Measurements from ENCODE around the gene ETDB. TPM values are rescaled to one million over a fixed set of nuclear protein-coding genes. Genes with fewer than 3 reads are reported as not detected.
"Not testable (repeated sequence)": the region's sequence is repeated elsewhere in the genome, so short reads cannot be mapped to it uniquely, and the experiment has no call there.

ETDB gene
- total RNA-seq (not detected), polyA plus RNA-seq (not detected)

DNA sequence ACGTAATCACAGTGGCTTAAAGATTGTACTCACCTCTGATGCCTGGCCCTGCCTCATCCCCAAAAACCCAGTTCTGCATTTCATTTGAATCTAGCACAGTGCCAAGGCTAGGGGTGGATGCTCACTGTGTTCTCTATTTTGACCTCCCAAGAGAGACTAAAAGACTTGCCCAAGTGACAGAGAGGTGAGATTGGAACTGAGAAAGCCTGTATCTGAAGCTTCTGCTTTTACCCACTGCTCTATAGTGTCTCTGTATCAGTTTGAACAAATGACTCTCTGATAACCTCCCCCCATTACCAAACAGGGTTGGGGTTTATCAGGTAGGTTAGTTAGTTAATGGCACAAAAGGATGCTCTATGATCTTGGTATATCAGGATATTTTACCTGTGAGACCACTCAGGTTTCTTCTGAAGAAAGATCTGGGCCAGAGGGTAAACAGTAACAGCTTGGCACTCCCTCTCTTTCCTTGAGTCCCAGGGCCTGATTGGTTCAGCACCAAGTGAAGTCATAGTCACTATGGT lies at the start of gene ETDB:
ETDB (minus strand) TSS at position 471 of the 521 bp plus-strand sequence. CDS start 1,265 bp downstream, outside the sequence.
- not testable (repeated sequence) for H3K27ac ChIP-seq (ENCODE audit: low read depth); H3K4me1 ChIP-seq (ENCODE audit: insufficient read depth); H3K4me3 ChIP-seq (ENCODE audit: low read depth, low read length); H3K36me3 ChIP-seq (ENCODE audit: insufficient read depth); DNase-seq (ENCODE audit: extremely low spot score)
- no CpG with 5 or more reads among the region's 1 CpG for WGBS

DNA sequence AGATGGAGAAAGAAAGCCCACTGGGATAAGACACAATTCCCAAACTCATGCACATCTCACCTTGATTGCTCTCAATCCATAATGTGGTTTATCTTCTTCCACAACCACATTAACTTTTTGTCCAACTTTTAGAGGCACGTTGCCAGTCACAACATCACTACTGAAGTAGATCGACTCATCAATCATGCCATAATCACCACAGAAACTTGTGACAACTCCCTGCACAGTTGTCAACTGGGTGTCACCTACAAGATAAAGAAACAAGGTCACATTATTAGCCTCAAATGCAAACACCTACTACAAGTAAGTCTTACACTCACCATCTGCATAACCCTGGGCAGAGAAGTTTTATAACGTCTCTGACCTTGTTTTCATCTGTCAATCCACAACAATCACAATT lies 49.2 kb upstream of the ETDB start:
- DNase-seq (ENCODE audit: extremely low spot score); H3K4me3 ChIP-seq (ENCODE audit: low read depth, low read length); H3K36me3 ChIP-seq (ENCODE audit: insufficient read depth); H3K4me1 ChIP-seq (ENCODE audit: insufficient read depth); H3K27ac ChIP-seq (ENCODE audit: low read depth): not testable (repeated sequence)
- WGBS, result 85% methylated on average over 3 of the region's 3 CpGs

DNA sequence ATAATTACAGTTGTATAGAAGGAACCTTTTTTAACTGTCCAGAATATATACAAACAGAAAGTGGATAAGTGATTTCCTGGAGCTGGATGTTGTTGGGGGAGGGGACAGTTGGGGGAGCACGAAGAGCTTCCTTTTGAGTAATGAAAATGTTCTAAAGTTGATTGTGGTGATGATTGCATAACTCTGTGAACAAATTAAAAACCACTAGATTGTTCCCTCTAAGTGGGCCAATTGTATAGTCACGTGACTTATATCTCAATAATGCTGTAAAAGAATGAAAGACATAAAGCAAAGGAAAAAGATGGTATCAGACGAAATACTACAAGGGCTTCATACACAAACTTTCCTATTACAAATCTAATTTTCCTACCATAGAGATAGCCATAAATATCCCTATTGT lies 48.2 kb upstream of the ETDB start:
- H3K4me1 ChIP-seq (ENCODE audit: insufficient read depth), result no peaks in the 10 kb centered on the region
- H3K36me3 ChIP-seq (ENCODE audit: insufficient read depth), result no peaks in the 10 kb centered on the region
- 67% methylated on average over 3 of the region's 3 CpGs for WGBS
- no peak for DNase-seq (ENCODE audit: extremely low spot score)
- no peak overlapping the region for H3K4me3 ChIP-seq (ENCODE audit: low read depth, low read length)
- no peak overlapping the region for H3K27ac ChIP-seq (ENCODE audit: low read depth)

DNA sequence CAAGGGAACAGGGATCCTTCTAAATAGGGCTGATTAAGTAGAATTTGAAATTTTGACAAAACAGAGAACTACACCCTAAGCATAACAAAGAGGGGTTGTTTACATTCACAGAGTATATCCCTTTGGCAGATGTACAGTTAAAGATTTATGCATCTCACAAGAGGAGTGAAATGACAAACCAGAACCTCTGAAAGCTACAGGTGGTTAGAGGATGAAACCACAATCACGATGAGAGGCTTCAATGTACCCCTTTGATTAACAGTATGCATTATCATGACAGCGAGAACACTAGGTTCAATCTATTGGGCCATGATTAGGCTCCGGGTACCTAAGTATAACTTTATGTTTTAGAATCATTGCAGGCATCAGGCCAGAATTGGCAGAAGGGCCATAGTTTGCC lies 34.4 kb upstream of the ETDB start:
- not testable (repeated sequence) for H3K4me1 ChIP-seq (ENCODE audit: insufficient read depth); H3K27ac ChIP-seq (ENCODE audit: low read depth); DNase-seq (ENCODE audit: extremely low spot score); H3K36me3 ChIP-seq (ENCODE audit: insufficient read depth); H3K4me3 ChIP-seq (ENCODE audit: low read depth, low read length)
- no CpG with 5 or more reads among the region's 3 CpGs for WGBS

DNA sequence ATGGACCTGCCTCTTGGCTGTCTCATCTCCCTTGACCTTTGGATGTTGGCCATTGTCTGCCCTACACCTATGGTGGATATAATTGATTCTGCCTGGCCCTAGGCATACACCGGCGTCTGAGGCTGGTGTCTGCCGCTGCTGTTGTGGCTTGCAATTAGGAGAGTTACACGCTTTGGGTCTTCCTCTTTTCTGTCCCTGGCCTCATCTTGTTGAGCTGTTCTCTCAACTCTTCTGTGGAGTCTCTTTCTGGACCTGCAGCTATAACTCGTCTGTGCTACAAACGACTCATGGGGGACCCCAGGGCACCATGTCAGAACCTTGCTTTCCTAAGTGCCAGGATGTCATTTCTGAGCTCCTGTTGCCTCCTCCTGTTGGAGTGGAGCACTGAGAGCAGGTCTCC lies 5.8 kb upstream of the ETDB start:
- not testable (repeated sequence) for H3K4me1 ChIP-seq (ENCODE audit: insufficient read depth); DNase-seq (ENCODE audit: extremely low spot score); H3K4me3 ChIP-seq (ENCODE audit: low read depth, low read length); H3K27ac ChIP-seq (ENCODE audit: low read depth); H3K36me3 ChIP-seq (ENCODE audit: insufficient read depth)
- no CpG with 5 or more reads among the region's 6 CpGs for WGBS

DNA sequence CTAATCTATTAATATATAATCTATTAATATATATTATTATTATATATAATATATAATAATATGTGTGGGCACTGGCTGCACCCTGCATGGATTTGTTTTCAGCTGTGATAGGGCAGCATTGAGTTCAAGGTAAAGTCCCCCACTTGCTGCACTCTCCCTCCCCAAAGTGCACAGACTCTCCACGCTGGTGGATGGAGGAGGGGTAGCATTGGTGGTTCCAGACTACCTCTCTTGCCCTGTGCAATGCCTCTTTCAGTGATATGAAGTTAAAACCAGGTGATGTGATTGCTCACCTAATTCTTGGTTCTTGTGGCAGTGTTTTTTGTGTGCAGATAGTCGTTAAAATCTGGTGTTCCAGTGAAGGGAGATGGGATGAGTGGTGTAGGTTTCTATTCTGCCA lies 4.3 kb downstream of the ETDB start:
- WGBS, result no CpG with 5 or more reads among the region's 2 CpGs
- not testable (repeated sequence) for H3K36me3 ChIP-seq (ENCODE audit: insufficient read depth); H3K4me3 ChIP-seq (ENCODE audit: low read depth, low read length); H3K27ac ChIP-seq (ENCODE audit: low read depth); H3K4me1 ChIP-seq (ENCODE audit: insufficient read depth); DNase-seq (ENCODE audit: extremely low spot score)

DNA sequence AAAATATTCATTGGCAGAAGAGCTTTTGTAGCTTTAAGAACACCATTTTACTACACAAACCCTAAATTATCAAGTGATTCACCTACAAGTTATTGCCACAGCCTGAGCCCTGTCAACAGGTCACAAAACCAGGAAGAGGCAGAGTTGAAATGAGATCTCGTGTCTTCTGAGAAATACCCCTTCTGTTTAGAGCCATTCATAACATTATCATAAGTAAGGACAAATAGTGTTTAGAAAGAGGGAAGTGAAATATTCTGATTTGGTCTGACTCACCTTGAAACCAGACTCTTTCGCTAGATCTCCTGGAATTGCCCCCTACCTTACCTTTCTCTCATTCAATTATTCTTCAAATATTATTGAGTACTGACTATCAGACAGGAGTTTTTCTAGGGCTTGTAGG lies 5.9 kb downstream of the ETDB start:
- H3K36me3 ChIP-seq (ENCODE audit: insufficient read depth), result no peaks in the 10 kb centered on the region
- 57% methylated on average over 2 of the region's 2 CpGs for WGBS
- no peaks in the 10 kb centered on the region for H3K4me1 ChIP-seq (ENCODE audit: insufficient read depth)
- no peak for DNase-seq (ENCODE audit: extremely low spot score)
- no peak overlapping the region for H3K4me3 ChIP-seq (ENCODE audit: low read depth, low read length)
- no peak overlapping the region for H3K27ac ChIP-seq (ENCODE audit: low read depth)

DNA sequence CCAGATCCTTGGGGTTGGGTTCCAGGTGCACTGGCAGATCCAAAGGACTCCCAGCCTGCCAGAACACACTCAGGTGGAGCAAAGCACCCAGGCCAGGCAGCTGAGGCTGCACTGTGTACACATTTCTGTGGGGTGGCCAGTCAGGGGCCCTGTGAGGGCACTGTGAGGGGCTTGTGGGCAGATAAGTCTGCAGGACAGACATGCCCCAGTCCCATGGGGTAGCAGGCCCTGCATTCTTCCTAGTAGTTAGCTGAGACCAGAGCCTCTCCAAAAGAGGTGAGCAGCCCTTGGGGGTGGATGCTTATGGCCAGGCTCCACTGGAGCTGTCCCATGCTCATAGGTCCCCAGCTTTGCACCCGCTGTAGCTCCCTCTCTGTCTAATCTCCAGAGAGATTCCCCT lies 7.6 kb downstream of the ETDB start:
- Histone ChIP-seq H3K4me3 (ENCODE audit: low read depth, low read length) (no peak overlapping the region), H3K27ac (ENCODE audit: low read depth) (no peak overlapping the region), H3K4me1 (ENCODE audit: insufficient read depth) (no peaks in the 10 kb centered on the region), H3K36me3 (ENCODE audit: insufficient read depth) (no peaks in the 10 kb centered on the region)
- no peak for DNase-seq (ENCODE audit: extremely low spot score)
- 87% methylated on average over 1 of the region's 1 CpG for WGBS

DNA sequence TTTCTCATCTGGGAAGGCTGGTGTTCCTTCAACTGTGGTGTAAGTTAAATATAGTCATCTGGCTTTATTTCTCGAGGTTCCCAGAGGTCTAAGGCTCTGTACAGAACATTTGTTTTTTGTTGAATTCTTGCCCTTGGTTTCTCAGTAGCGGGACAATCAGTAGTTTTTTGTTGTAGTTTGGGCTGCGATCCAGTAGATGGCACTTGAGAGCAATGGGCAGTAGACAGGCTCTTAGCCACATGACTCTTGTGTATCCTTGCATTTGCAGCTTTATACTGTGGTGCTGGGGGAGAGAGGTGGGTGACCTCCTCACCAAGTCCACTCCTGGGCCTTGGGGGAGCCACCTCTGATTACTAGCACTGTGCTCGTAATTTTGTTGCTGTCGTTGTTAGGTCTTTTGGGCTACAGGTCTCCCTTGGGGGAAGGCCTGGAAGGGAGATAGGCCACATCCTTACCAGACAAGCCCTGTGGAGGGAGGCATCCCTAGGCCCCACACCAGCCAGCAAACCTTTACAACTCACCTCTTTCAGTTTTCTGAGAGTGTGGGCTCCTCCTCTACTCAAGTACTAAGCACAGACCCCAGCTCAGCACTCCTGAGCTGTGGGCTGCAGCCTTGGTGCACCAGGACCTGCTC lies 8.1 kb downstream of the ETDB start:
- Histone ChIP-seq H3K27ac (ENCODE audit: low read depth) (no peak overlapping the region), H3K4me3 (ENCODE audit: low read depth, low read length) (no peak overlapping the region), H3K4me1 (ENCODE audit: insufficient read depth) (no peaks in the 10 kb centered on the region), H3K36me3 (ENCODE audit: insufficient read depth) (no peaks in the 10 kb centered on the region)
- DNase-seq (ENCODE audit: extremely low spot score), result no peak
- WGBS, result 24% methylated on average over 5 of the region's 5 CpGs

DNA sequence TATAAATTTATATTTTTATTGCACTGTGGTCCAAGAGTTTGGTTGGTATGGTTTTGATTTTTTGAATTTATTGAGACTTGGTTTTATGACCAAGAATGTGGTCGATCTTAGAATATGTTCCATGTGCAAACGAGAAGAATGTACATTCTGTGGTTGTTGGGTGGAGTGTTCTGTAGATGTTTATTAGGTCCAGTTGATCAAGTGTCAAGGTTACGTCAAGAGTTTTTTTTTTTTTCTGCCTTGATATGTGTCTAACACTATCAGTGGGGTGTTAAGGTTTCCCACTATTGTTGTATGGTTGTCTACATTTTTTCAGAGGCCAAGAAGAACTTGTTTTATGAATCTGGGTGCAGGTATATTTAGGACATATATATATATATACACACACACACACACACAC lies 10.8 kb downstream of the ETDB start:
- WGBS, result 80% methylated on average over 3 of the region's 3 CpGs

DNA sequence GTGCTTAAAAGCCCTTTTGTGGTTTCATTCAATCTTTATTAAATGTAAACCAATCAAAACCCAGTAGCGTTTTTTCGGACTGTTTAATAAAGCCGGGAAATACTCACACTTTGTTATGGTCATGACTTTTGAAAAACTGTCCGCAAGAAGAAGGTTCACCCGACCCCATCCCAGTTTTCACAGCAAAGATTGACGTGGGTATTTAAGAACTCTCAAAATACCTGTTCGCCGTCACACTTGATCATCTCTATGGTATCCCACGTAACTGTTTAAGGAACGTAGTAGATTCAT lies 20.9 kb downstream of the ETDB start:
- 51% methylated on average over 10 of the region's 10 CpGs for WGBS
- DNase-seq (ENCODE audit: extremely low spot score), result no peak
- no peak overlapping the region for H3K4me3 ChIP-seq (ENCODE audit: low read depth, low read length)
- H3K36me3 ChIP-seq (ENCODE audit: insufficient read depth), result no peaks in the 10 kb centered on the region
- no peak overlapping the region for H3K27ac ChIP-seq (ENCODE audit: low read depth)
- H3K4me1 ChIP-seq (ENCODE audit: insufficient read depth), result no peaks in the 10 kb centered on the region

More for the DNA sequence above, 10.8 kb downstream of the ETDB start:
- Histone ChIP-seq H3K4me1 (ENCODE audit: insufficient read depth) (no peaks in the 10 kb centered on the region), H3K36me3 (ENCODE audit: insufficient read depth) (no peaks in the 10 kb centered on the region), H3K4me3 (ENCODE audit: low read depth, low read length) (no peak overlapping the region), H3K27ac (ENCODE audit: low read depth) (no peak overlapping the region)
- no peak for DNase-seq (ENCODE audit: extremely low spot score)

DNA sequence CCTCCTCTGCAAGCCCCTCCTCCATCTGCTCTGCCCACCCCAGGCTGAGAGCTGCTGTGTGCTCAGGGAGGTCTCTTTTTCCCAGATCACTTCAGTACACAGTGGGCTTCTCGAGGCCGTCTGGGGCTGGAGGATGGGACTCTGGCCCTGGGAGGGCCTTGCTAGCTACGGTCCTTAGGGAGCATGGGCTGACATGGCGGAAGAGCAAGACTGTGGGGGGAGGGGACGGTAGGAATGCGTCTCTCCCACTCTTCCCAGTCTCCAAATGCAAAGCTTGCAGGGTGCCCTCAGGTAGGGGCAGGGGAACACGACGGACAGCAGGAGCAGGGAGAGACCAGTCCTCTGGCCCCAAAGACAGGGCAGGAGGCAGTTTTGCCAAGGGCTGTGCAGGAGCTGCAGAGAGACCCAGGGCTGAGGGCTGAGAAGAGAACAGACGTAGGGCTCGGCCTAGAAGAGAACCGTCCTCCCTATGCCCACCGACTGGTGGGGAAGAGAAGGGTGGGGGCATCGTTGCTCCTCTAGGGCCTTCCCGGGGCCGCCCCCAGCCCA lies 23.1 kb downstream of the ETDB start:
- WGBS, result 24% methylated on average over 15 of the region's 15 CpGs
- H3K4me3 ChIP-seq (ENCODE audit: low read depth, low read length), result peak overlapping the region; percentile 57
- not testable (repeated sequence) for DNase-seq (ENCODE audit: extremely low spot score); H3K4me1 ChIP-seq (ENCODE audit: insufficient read depth); H3K27ac ChIP-seq (ENCODE audit: low read depth); H3K36me3 ChIP-seq (ENCODE audit: insufficient read depth)

DNA sequence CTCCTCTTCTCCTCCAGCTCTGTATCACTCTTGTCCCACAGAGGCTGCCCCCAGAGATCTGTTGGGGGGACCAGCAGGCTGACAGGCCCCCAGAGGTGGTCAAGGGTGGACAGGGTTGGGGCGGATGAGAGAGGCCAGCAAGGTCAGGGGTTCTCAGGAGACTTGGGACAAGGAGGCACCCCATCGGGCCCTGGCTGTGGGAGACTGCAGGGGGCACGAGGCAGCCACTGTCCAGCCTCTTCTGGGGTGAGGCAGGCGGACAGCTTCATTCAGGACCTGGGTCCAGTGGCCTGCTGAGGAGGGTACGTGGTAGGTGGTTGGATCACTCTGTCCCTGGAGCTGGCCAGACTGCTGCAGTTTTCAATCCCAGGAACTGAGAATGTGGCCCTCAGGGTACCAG lies 24.6 kb downstream of the ETDB start:
- Histone ChIP-seq H3K27ac (ENCODE audit: low read depth) (no peak overlapping the region), H3K4me1 (ENCODE audit: insufficient read depth) (no peaks in the 10 kb centered on the region), H3K4me3 (ENCODE audit: low read depth, low read length) (no peak overlapping the region), H3K36me3 (ENCODE audit: insufficient read depth) (no peaks in the 10 kb centered on the region)
- no peak for DNase-seq (ENCODE audit: extremely low spot score)
- over 99% methylated on average over 5 of the region's 5 CpGs for WGBS

DNA sequence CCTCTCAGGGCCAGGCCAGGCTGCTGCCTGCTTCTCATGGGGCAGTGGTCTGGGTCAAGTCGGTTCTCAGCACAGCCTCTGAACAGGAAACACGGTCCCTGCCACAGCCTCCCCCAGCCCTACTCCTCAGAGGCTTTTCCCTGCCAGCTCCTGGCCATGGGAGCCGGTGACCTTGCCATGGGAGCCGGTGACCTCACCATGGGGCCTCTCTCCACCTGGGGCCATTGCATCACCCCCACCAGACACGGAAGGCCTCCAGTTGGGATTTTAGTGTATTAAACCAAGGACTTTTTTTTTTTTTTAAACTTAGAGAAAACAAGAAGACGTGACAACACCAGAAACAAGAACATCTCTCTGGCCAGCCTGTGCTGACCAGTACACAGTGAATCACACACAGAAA lies 25.6 kb downstream of the ETDB start:
- Histone ChIP-seq H3K36me3 (ENCODE audit: insufficient read depth) (no peaks in the 10 kb centered on the region), H3K27ac (ENCODE audit: low read depth) (no peak overlapping the region), H3K4me3 (ENCODE audit: low read depth, low read length) (no peak overlapping the region), H3K4me1 (ENCODE audit: insufficient read depth) (no peaks in the 10 kb centered on the region)
- no peak for DNase-seq (ENCODE audit: extremely low spot score)
- WGBS, result 60% methylated on average over 6 of the region's 6 CpGs

DNA sequence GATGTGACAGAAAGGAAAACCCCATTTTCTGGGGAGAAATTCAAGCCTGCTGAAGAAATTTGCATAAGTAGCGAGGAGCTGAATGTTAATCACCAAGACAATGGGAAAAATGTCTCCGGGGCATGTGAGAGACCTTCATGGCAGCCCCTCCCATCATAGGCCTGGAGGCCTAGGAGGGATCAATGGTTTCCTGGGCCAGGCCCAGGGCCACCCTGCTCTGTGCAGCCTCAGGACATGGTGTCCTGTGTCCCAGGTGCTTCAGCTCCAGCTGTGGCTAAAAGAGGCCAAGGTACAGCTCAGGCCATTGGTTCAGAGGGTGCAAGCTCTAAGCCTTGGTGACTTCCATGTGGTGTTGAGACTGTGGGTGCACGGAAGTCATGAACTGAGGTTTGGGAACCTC lies 31.2 kb downstream of the ETDB start:
- Histone ChIP-seq H3K4me1 (ENCODE audit: insufficient read depth) (no peaks in the 10 kb centered on the region), H3K4me3 (ENCODE audit: low read depth, low read length) (no peak overlapping the region), H3K36me3 (ENCODE audit: insufficient read depth) (no peaks in the 10 kb centered on the region), H3K27ac (ENCODE audit: low read depth) (no peak overlapping the region)
- no peak for DNase-seq (ENCODE audit: extremely low spot score)
- 93% methylated on average over 3 of the region's 3 CpGs for WGBS

All from urinary bladder (tissue), 4 donors.